AG04449 (cell line): ENCODE measurements around the gene SDK2.

ENCODE experiments used
- CTCF ChIA-PET: fragments of 350-600 bp; formaldehyde crosslinking; extraction: SDS; loops from one replicate; lab custom pipeline; 2021; ENCODE audit warnings: antibody characterized with exemption; lab: Yijun Ruan, JAX
- POLR2A ChIA-PET: fragments of 400-600, 350-600 bp; formaldehyde crosslinking; extraction: SDS; loops from one replicate; lab custom pipeline; 2020; ENCODE audit warnings: antibody characterized with exemption, inconsistent platforms; lab: Yijun Ruan, JAX
- DNase-seq: peaks from one replicate; pipeline ENCODE4 v3.0.0-alpha.2; 2010; ENCODE audit warnings: low read depth, low spot score
- H3K4me3 ChIP-seq: 2 replicates; pipeline ENCODE4 v1.5.1; 2011; ENCODE audit warnings: low read depth, mild to moderate bottlenecking, control low read depth, low read length
- TF ChIP-seq, protein P1 (sequence below): IDR thresholded peaks from one replicate; pipeline ENCODE4 v1.5.1; 2011; ENCODE audit warnings: mild to moderate bottlenecking, moderate library complexity, low read length, control low read depth, inconsistent platforms; ENCODE audit not compliant: insufficient read depth; ENCODE audit errors: missing control alignments

SDK2 gene

DNA sequence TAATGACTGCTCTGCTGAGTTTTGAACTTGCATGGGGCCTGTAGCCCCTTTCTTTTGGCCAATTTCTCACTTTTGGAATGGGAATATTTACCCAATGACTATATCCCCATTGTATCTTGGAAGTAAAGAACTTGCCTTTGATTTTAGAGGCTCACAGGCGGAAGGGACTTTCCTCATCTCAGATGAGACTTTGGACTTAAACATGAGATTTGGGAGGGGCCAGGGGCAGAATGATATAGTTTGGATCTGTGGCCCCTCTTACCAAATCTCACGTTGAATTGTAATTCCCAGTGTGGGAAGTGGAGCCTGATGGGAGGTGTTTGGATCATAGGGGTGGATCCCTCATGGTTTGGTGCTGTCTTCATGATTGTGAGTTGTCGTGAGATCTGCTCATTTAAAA is 42.7 kb upstream of the SDK2 start:
- POLR2A ChIA-PET, result no interaction called here

DNA sequence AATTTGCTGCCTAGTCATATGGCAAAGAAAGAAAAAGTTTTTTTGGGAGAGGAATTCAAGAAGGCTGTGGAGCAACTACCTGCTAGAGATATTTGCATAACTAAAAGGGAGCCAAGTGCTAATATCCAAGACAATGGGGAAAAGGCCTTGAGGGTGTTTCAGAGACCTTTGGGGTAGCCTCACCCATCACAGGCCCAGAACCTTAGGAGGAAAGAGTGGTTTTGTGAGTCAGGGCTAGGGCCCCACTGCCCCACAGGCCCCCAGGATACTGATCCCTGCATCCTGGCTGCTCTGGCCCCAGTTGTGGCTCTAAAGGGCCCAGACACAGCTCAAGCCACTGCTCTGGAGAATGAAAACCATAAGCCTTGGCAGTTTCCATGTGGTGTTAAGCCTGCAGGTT is 41.9 kb upstream of the SDK2 start:
- H3K4me3 ChIP-seq, result no peak overlapping the region
- ChIA-PET POLR2A (no interaction called here), CTCF (no interaction called here)
- TF ChIP-seq, protein P1, sequence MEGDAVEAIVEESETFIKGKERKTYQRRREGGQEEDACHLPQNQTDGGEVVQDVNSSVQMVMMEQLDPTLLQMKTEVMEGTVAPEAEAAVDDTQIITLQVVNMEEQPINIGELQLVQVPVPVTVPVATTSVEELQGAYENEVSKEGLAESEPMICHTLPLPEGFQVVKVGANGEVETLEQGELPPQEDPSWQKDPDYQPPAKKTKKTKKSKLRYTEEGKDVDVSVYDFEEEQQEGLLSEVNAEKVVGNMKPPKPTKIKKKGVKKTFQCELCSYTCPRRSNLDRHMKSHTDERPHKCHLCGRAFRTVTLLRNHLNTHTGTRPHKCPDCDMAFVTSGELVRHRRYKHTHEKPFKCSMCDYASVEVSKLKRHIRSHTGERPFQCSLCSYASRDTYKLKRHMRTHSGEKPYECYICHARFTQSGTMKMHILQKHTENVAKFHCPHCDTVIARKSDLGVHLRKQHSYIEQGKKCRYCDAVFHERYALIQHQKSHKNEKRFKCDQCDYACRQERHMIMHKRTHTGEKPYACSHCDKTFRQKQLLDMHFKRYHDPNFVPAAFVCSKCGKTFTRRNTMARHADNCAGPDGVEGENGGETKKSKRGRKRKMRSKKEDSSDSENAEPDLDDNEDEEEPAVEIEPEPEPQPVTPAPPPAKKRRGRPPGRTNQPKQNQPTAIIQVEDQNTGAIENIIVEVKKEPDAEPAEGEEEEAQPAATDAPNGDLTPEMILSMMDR, result no peak
- no peak for DNase-seq

More for the DNA sequence above, 42.7 kb upstream of the SDK2 start:
- DNase-seq, result no peak
- TF ChIP-seq, protein P1, result no peak
- no peak overlapping the region for H3K4me3 ChIP-seq
- CTCF ChIA-PET, result no interaction called here

DNA sequence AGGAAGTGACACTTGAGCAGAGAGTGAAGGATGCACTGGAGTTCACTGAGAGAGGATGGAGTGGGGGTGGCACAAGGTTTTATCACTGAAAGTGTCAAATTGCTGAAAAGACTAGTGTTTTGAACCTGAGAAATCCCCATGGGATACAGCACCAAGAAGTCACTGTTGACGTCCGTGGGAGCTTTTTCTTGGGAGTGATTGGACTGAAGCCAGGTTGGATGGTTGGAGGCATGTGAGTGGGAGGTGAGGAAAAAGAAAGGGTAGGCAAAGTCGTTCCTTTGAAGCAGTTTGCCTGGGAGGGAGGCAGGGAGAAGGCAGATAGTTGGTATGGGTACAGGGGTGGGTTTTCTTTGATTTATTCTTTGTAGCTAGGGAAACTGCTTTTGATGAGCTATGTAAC is 39.9 kb upstream of the SDK2 start:
- no peak overlapping the region for H3K4me3 ChIP-seq
- TF ChIP-seq, protein P1, result no peak
- ChIA-PET CTCF (interaction anchor here (0.6 kb wide), 1 partner anchor 28 kb away, joined by 3 read pairs; no protein-coding TSS in a partner anchor), POLR2A (no interaction called here)
- DNase-seq, result no peak

DNA sequence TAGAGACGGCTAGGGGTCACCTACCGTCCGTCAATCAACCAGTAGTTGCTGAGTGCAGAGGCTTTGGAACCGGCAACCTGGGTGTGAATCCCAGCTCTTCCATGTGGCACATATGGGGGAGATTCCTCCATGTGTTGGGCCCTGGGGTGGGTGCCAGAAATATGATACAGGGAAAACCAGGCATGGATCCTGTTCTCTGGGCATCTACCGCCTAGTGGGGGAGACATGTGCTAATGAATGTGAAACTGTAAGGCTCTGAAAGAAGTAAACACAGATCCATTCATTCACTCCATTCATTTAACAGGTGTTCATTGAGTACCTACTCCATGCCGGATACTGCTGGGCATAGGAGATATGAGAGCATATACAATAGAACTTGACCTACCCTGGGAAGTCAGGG is 39.5 kb upstream of the SDK2 start:
- TF ChIP-seq, protein P1, result no peak
- CTCF ChIA-PET, result interaction anchor here (0.6 kb wide), 1 partner anchor 27 kb away, joined by 3 read pairs; no protein-coding TSS in a partner anchor
- DNase-seq, result no peak
- no peak overlapping the region for H3K4me3 ChIP-seq
- POLR2A ChIA-PET, result no interaction called here

DNA sequence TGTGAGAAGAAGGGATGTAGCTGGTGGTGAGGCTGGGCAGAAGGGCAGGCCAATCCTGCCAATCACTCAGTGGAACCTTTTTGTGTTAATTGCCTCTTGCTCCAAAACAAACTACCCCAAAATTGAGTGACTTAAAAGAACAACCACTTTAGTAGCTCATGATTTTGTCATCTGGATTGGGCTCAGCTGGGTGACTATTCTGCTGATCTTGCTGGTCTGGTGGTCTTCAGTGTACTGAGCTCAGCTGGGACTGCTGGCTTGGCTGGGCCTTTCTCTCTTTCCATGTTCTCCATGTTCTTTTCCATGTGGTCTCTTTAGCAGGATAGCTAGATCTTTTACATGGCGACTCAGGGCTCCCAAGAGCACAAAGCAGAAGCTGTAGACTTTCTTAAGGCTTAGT is 37.7 kb upstream of the SDK2 start:
- POLR2A ChIA-PET, result no interaction called here
- CTCF ChIA-PET, result no interaction called here

DNA sequence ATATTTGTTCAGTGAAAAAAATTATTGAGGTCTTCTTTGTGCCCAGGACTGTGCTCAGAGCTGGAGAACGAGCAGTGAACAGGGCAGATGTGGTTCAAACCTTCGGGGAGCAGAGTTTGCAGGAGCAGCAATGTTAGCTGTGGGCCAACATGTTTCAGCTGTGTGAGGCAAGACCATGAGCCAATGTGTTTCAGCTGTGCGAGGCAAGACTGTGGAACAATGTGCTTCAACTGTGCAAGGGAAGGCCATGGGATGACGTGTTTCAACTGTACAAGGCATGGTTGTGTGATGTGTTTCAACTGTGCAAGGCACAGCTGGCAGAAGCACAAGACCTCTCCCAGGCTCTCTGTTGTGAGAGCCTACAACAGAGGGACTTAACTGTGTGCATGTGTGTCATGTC is 35.2 kb upstream of the SDK2 start:
- DNase-seq, result no peak
- POLR2A ChIA-PET, result no interaction called here
- CTCF ChIA-PET, result no interaction called here
- TF ChIP-seq, protein P1, result no peak
- no peak overlapping the region for H3K4me3 ChIP-seq

More for the DNA sequence above, 37.7 kb upstream of the SDK2 start:
- TF ChIP-seq, protein P1, result no peak
- DNase-seq, result no peak
- no peak overlapping the region for H3K4me3 ChIP-seq
